Neural crest cell (in vitro differentiated cells): ENCODE measurements around the gene PPP2R2D. TPM values are rescaled to one million over a fixed set of nuclear protein-coding genes. Genes with fewer than 3 reads are reported as not detected.

Experiments
- DNase-seq: peaks from one replicate; pipeline ENCODE4 v3.0.0; 2021; ENCODE audit warnings: low read depth, mixed read lengths, low spot score
- H3K27ac Mint-ChIP-seq: one replicate; pipeline ENCODE4 v1.8.0; 2021; ENCODE audit warnings: mild to moderate bottlenecking, mixed read lengths; ENCODE audit not compliant: unreplicated experiment
- H3K27me3 Mint-ChIP-seq: 2 replicates; pipeline ENCODE4 v1.8.0; 2021; ENCODE audit warnings: low read depth, mild to moderate bottlenecking, mixed read lengths
- H3K36me3 Mint-ChIP-seq: 2 replicates; pipeline ENCODE4 v1.8.0; 2021; ENCODE audit warnings: low read depth, mild to moderate bottlenecking, mixed read lengths
- H3K4me1 Mint-ChIP-seq: 2 replicates; pipeline ENCODE4 v1.8.0; 2021; ENCODE audit warnings: mixed read lengths
- H3K4me3 Mint-ChIP-seq: one replicate; pipeline ENCODE4 v1.8.0; 2021; ENCODE audit warnings: mild to moderate bottlenecking, mixed read lengths
- H3K9me3 Mint-ChIP-seq: 2 replicates; pipeline ENCODE4 v1.8.0; 2021; ENCODE audit warnings: mixed read lengths
- CTCF ChIP-seq: fragments of 200-600 bp; sonication (generic); conservative IDR thresholded peaks from 2 replicates; pipeline ENCODE4 v1.5.0; 2021; ENCODE audit warnings: antibody characterized with exemption, mild to moderate bottlenecking
- total RNA-seq: library from RNA; stranded (reverse); gene quantifications from 2 replicates; pipeline ENCODE4 v1.2.1, GENCODE V29; 2021

Gene PPP2R2D
- total RNA-seq, 1 donor from 2014 or later: 39.3 TPM

- Mint-ChIP-seq H3K27me3 (no peaks in the 10 kb centered on the region), H3K4me3 (no peak overlapping the region), H3K4me1 (no peaks in the 10 kb centered on the region), H3K36me3 (peaks cover 37% of the 10 kb centered on the region), H3K27ac (no peak overlapping the region), H3K9me3 (no peaks in the 10 kb centered on the region)
- DNase-seq: no peak
- no peak for TF ChIP-seq CTCF
Measured at GRCh38 chr10:131955591-131956340, 55.0 kb downstream of the PPP2R2D start.

- DNase-seq: no peak
- H3K36me3 Mint-ChIP-seq: peaks cover 26% of the 10 kb centered on the region
- H3K4me1 Mint-ChIP-seq: no peaks in the 10 kb centered on the region
- no peak for TF ChIP-seq CTCF
- H3K27ac Mint-ChIP-seq: no peak overlapping the region
- H3K27me3 Mint-ChIP-seq: no peaks in the 10 kb centered on the region
- H3K4me3 Mint-ChIP-seq: no peak overlapping the region
- no peaks in the 10 kb centered on the region for H3K9me3 Mint-ChIP-seq
Measured at GRCh38 chr10:131959841-131960240, 59.0 kb downstream of the PPP2R2D start.

GRCh38 chr10:131960631-131961046 is 59.8 kb downstream of the PPP2R2D start:
- Mint-ChIP-seq H3K27me3 (no peaks in the 10 kb centered on the region), H3K27ac (no peak overlapping the region), H3K9me3 (no peaks in the 10 kb centered on the region), H3K4me1 (no peaks in the 10 kb centered on the region), H3K4me3 (no peak overlapping the region), H3K36me3 (peaks cover 21% of the 10 kb centered on the region)
- DNase-seq: no peak
- no peak for TF ChIP-seq CTCF

GRCh38 chr10:131961047-131961776 is 60.4 kb downstream of the PPP2R2D start:
- H3K9me3 Mint-ChIP-seq: no peaks in the 10 kb centered on the region
- H3K4me3 Mint-ChIP-seq: no peak overlapping the region
- H3K4me1 Mint-ChIP-seq: no peaks in the 10 kb centered on the region
- H3K27ac Mint-ChIP-seq: peak overlapping the region; percentile 78
- H3K27me3 Mint-ChIP-seq: no peaks in the 10 kb centered on the region
- TF ChIP-seq CTCF: no peak
- no peak for DNase-seq
- H3K36me3 Mint-ChIP-seq: peaks cover 19% of the 10 kb centered on the region

- H3K36me3 Mint-ChIP-seq: peaks cover 15% of the 10 kb centered on the region
- H3K27ac Mint-ChIP-seq: no peak overlapping the region
- H3K4me1 Mint-ChIP-seq: no peaks in the 10 kb centered on the region
- H3K27me3 Mint-ChIP-seq: no peaks in the 10 kb centered on the region
- H3K4me3 Mint-ChIP-seq: no peak overlapping the region
- no peak for TF ChIP-seq CTCF
- H3K9me3 Mint-ChIP-seq: no peaks in the 10 kb centered on the region
- DNase-seq: no peak
Measured at GRCh38 chr10:131961777-131962662, 61.2 kb downstream of the PPP2R2D start.
